Measurements from ENCODE around the gene CNGA3.

Gene CNGA3

DNA sequence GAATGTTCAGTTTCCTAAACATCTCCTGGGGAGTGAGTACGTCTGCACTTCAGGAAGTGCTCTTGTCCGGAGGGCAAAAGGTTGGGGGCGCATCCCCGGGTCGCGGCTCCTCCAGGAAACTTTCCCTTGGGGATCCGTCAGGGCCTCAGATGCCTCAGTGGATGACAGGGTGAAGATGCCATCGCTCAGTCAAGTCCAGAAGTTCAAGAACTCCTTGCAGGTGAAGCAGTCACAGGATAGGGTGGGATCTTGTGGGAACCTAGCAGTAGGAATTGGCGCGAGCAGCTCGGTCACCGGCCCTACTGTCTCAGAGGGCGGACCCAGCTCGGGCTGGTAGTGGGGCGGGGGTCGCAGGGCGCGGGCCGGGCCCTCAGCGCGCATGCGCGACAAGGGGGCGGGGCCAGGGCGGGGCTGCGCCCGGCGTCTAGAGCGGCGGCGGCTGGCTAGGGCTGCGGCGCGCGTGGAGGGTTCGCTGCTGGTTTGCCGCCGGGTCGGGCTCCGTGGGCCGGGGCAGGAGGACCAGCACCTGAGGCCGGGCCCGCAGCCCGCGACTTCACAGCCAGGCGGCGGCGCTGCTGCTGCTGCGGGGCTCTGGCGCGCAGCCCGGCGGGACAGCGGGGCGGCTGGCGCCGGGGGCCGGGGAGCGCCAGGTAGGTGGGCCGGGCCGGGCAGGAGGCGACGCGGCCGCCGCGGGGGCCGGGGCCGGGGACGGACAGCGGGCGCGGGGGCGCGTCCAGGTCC is 98.3 kb downstream of the CNGA3 start, which contains the start of gene INPP4A:
TSS of gene INPP4A (plus strand) at position 423 of the 741 bp plus-strand sequence. CDS start 75,191 bp downstream, outside the sequence.
- peak; percentile 74 for DNase-seq (ENCODE audit: low read depth)

DNA sequence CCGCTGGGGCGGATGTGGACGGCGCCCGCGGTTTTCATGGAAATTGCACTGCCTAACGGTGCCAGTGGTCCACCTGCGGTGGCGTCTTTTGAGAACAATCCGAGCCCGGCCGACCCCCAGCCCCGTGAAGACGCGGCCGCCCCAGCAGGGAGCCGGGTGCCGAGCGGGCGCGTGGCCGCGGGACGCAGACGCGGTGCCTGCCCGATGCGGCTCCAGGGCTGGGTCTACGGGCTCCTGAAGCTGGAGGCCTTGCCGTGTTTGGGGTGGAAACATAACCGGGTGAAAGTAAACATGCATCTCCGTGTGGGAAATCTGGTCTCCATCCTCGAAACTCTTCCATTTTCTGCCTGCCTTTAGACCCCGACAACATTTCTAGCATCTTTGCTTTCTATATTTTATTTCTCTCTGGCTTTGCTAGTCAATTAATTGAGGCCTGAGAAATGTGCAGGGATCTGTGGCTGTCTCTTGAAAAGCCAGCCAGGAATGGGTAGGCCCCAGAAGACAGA is 99.0 kb downstream of the CNGA3 start:
- DNase-seq (ENCODE audit: low read depth), result no peak

DNA sequence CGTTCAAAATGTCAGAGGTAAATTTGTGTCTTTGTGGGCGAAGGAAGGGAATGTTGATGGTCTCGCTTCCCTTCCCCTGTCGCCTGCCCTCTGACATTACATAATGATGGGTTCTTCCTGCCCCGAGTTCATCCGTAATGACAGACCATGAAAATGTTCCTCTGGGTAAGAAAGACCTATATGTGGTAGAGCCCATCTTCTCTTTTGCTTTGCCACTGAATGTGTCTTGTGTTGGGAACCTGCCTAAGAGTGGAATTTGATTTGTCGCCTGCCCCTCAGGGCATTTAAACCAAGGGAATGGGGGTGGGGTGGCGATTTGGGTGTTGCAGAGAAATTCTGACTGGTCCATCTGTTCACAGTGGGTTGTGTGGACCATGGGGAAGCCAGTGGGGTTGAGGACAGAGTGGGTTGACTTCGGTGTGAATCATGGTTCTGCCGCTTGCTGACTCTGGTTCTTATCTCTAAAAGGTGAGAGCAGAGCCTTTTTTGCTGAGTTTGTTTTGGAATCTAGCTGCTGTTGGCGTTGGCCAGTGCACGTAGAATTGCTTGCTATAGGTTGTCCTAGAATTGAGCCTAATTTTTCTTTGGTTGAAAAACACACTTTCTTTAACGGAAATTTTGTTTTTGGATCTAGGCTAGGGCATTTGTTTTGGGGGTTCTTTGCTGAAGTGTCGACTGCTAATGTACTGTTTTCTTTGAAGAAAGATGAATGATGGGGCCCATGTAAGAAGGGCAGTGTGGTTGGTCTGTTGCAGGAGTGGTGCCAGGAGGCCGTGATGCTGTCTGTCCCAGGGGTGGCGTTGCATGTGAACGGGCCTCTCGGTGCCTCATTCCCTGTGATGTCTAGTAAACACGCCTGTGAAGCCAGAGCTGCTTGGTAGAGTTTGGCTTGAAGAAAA is 99.7 kb downstream of the CNGA3 start:
- DNase-seq (ENCODE audit: low read depth), result no peak

DNA sequence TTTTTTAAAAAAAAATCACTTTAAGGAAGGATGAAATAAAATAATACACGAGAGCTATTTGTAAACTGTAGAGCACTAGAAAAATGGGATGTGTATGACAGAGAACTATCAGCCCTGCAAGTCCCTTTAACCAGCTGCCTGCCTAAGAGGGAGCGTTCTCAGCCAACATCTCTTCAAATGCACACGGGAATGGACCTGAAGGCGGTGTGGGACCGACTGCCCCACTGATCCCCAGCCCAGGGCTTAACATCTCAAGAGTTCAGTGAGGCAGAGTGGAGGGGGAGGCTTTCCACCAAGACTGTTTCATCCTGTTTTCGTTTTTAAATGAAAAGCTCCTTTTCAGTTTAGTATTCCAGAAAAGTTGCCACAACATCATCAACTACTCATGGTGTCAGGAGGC is 100.6 kb downstream of the CNGA3 start:
- no peak for DNase-seq (ENCODE audit: low read depth)
